Measurements from ENCODE around the gene SERPINA12. TPM values are rescaled to one million over a fixed set of nuclear protein-coding genes. Genes with fewer than 3 reads are reported as not detected.

The SERPINA12 gene
- total RNA-seq, 1 experiment from 2014 or later: not detected

GRCh38 chr14:94498215-94498614 lies 11.1 kb downstream of the SERPINA12 start:
- no peak overlapping the region for H2BK15ac ChIP-seq (ENCODE audit: low read depth, low read length)

More at GRCh38 chr14:94498215-94498614, 11.1 kb downstream of the SERPINA12 start:
- Histone ChIP-seq H3K23me2 (ENCODE audit: insufficient read length, low read depth, low read length, poor library complexity, severe bottlenecking) (no peaks in the 10 kb centered on the region), H3K9ac (ENCODE audit: extremely low read depth, insufficient read length, low read length) (no peak overlapping the region), H3K18ac (ENCODE audit: insufficient read length, low read depth, low read length) (no peak overlapping the region), H3K4me2 (ENCODE audit: insufficient read depth, insufficient read length, low read length) (no peak overlapping the region), H2AFZ (ENCODE audit: low read length) (no peak overlapping the region), H4K91ac (ENCODE audit: insufficient read length, low read depth, low read length) (no peak overlapping the region), H4K5ac (ENCODE audit: insufficient read length, low read depth, low read length) (no peak overlapping the region), H2BK5ac (ENCODE audit: insufficient read length, low read length) (no peak overlapping the region), H3K27me3 (ENCODE audit: insufficient read depth, low read length) (no peaks in the 10 kb centered on the region), H3K79me2 (ENCODE audit: insufficient read depth, low read length) (no peaks in the 10 kb centered on the region), H2BK20ac (ENCODE audit: low read depth, low read length, poor library complexity, severe bottlenecking) (no peak overlapping the region), H3K4me1 (ENCODE audit: insufficient read depth, low read length) (no peaks in the 10 kb centered on the region), H2BK120ac (ENCODE audit: low read depth, low read length, poor library complexity, severe bottlenecking) (no peak overlapping the region), H2BK12ac (ENCODE audit: insufficient read length, low read depth, low read length) (no peak overlapping the region), H3K9me3 (ENCODE audit: control insufficient read depth, low read depth, low read length) (no peaks in the 10 kb centered on the region), H4K8ac (replicated peaks; ENCODE audit: insufficient read length, low read depth, low read length) (no peak overlapping the region), H3K79me1 (ENCODE audit: insufficient read depth, low read depth, low read length, poor library complexity, severe bottlenecking) (no peaks in the 10 kb centered on the region), H3K27ac (ENCODE audit: insufficient read length, low read depth, low read length) (no peak overlapping the region), H3K56ac (ENCODE audit: insufficient read length, low read depth, low read length) (no peak overlapping the region), H3K14ac (ENCODE audit: insufficient read depth, low read length) (no peak overlapping the region; the same call in 1 of the 2 replicates), H2AK5ac (ENCODE audit: insufficient read length, low read length) (no peak overlapping the region), H4K20me1 (ENCODE audit: control insufficient read depth, insufficient read depth, insufficient read length) (no peaks in the 10 kb centered on the region), H3T11ph (ENCODE audit: low read length) (no peak overlapping the region), H3K4ac (ENCODE audit: low read depth, low read length) (no peak overlapping the region), H3K23ac (ENCODE audit: insufficient read length, low read depth, low read length) (no peak overlapping the region)
- DNase-seq: no peak
- H3K9me3 Mint-ChIP-seq: no peaks in the 10 kb centered on the region; a peak in 1 of 5 replicates
- H3K4me1 Mint-ChIP-seq: 0 out of 4 replicates have a peak, but pooled peaks cover 0 to under 1% of the 10 kb centered on the region in 2 experiments
- H3K27ac Mint-ChIP-seq: no peak overlapping the region
- H3K4me3 Mint-ChIP-seq: no peak overlapping the region
- H3K36me3 Mint-ChIP-seq (ENCODE audit: insufficient read depth in 1 of 3, low read depth in 3 of 3): no peaks in the 10 kb centered on the region
- TF ChIP-seq, protein P1, sequence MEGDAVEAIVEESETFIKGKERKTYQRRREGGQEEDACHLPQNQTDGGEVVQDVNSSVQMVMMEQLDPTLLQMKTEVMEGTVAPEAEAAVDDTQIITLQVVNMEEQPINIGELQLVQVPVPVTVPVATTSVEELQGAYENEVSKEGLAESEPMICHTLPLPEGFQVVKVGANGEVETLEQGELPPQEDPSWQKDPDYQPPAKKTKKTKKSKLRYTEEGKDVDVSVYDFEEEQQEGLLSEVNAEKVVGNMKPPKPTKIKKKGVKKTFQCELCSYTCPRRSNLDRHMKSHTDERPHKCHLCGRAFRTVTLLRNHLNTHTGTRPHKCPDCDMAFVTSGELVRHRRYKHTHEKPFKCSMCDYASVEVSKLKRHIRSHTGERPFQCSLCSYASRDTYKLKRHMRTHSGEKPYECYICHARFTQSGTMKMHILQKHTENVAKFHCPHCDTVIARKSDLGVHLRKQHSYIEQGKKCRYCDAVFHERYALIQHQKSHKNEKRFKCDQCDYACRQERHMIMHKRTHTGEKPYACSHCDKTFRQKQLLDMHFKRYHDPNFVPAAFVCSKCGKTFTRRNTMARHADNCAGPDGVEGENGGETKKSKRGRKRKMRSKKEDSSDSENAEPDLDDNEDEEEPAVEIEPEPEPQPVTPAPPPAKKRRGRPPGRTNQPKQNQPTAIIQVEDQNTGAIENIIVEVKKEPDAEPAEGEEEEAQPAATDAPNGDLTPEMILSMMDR (conservative IDR thresholded peaks at IDR 0.05): no peak
- peaks cover 37% of the 10 kb centered on the region for H3K27me3 Mint-ChIP-seq (ENCODE audit: low read depth)
- no CpG with 5 or more reads among the region's 3 CpGs for WGBS (ENCODE audit: extremely low coverage, insufficient read length, low lambda C conversion rate)

Data from H9 (cell line).